ENCODE measurements around the gene MPDZ.

MPDZ gene

GRCh38 chr9:13179257-13179656, 100.2 kb downstream of the MPDZ start:
- DNase-seq: no peak

- no peak for DNase-seq
Observed at GRCh38 chr9:13175732-13176131, 103.8 kb downstream of the MPDZ start.

GRCh38 chr9:13174906-13175639, 104.4 kb downstream of the MPDZ start:
- no peak for DNase-seq

- DNase-seq: no peak
Observed at GRCh38 chr9:13173553-13173952, 105.9 kb downstream of the MPDZ start.

- DNase-seq: no peak
Observed at GRCh38 chr9:13171261-13171660, 108.2 kb downstream of the MPDZ start.

- no peak for DNase-seq
Observed at GRCh38 chr9:13166996-13167395, 112.5 kb downstream of the MPDZ start.

GRCh38 chr9:13165956-13166355, 113.5 kb downstream of the MPDZ start:
- DNase-seq: no peak

GRCh38 chr9:13165236-13165945, 114.1 kb downstream of the MPDZ start:
- DNase-seq: no peak

- no peak for DNase-seq
Observed at GRCh38 chr9:13163946-13164345, 115.5 kb downstream of the MPDZ start.

- DNase-seq: no peak
Observed at GRCh38 chr9:13163287-13163686, 116.2 kb downstream of the MPDZ start.

- DNase-seq: no peak
Observed at GRCh38 chr9:13160051-13160450, 119.4 kb downstream of the MPDZ start.

GRCh38 chr9:13158986-13159385, 120.5 kb downstream of the MPDZ start:
- DNase-seq: no peak

- no peak for DNase-seq
Observed at GRCh38 chr9:13151489-13151888, 128.0 kb downstream of the MPDZ start.

- DNase-seq: no peak
Observed at GRCh38 chr9:13149454-13149853, 130.0 kb downstream of the MPDZ start.

GRCh38 chr9:13146840-13147239, 132.7 kb downstream of the MPDZ start:
- DNase-seq: no peak

- no peak for DNase-seq
Observed at GRCh38 chr9:13145340-13145739, 134.2 kb downstream of the MPDZ start.

- no peak for DNase-seq
Observed at GRCh38 chr9:13144166-13144775, 135.2 kb downstream of the MPDZ start.

- no peak for DNase-seq
Observed at GRCh38 chr9:13143281-13143680, 136.2 kb downstream of the MPDZ start.

GRCh38 chr9:13142776-13143175, 136.7 kb downstream of the MPDZ start:
- DNase-seq: no peak

GRCh38 chr9:13141629-13142028, 137.9 kb downstream of the MPDZ start:
- no peak for DNase-seq

GRCh38 chr9:13140843-13141592, 138.5 kb downstream of the MPDZ start:
- DNase-seq: no peak

- no peak for DNase-seq
Observed at GRCh38 chr9:13139641-13140171, 139.8 kb downstream of the MPDZ start.

GRCh38 chr9:13137426-13137825, 142.1 kb downstream of the MPDZ start:
- no peak for DNase-seq
